H9 (cell line): ENCODE measurements around the gene PI16. TPM values are rescaled to one million over a fixed set of nuclear protein-coding genes. Genes with fewer than 3 reads are reported as not detected.

ENCODE experiments used
- DNase-seq: peaks from one replicate; pipeline ENCODE4 v3.0.0-alpha.2; 2017
- H2AFZ ChIP-seq: one replicate; pipeline ENCODE4 v1.6.1; 2013; ENCODE audit warnings: mild to moderate bottlenecking, low read length, control low read depth, moderate library complexity
- H2AK5ac ChIP-seq: 2 replicates; pipeline ENCODE4 v1.6.1; 2013; ENCODE audit warnings: low read length, control low read depth, mixed read lengths; ENCODE audit not compliant: insufficient read length
- H2BK120ac ChIP-seq: one replicate; pipeline ENCODE4 v1.6.1; 2013; ENCODE audit warnings: low read depth, mild to moderate bottlenecking, low read length, control low read depth, inconsistent platforms; ENCODE audit not compliant: poor library complexity, severe bottlenecking
- H2BK12ac ChIP-seq: 2 replicates; pipeline ENCODE4 v1.6.1; 2013; ENCODE audit warnings: low read length, control low read depth, mixed read lengths, low read depth; ENCODE audit not compliant: insufficient read length
- H2BK15ac ChIP-seq: 2 replicates; pipeline ENCODE4 v1.6.1; 2013; ENCODE audit warnings: low read depth, low read length, control low read depth
- H2BK20ac ChIP-seq: one replicate; pipeline ENCODE4 v1.6.1; 2013; ENCODE audit warnings: low read depth, mild to moderate bottlenecking, low read length, control low read depth, inconsistent platforms; ENCODE audit not compliant: poor library complexity, severe bottlenecking
- H2BK5ac ChIP-seq: 2 replicates; pipeline ENCODE4 v1.6.1; 2013; ENCODE audit warnings: low read length, control low read depth, mixed read lengths; ENCODE audit not compliant: insufficient read length
- H3K14ac ChIP-seq: 2 replicates; pipeline ENCODE4 v1.6.1; 2013; ENCODE audit warnings: low read length, control low read depth; ENCODE audit not compliant: insufficient read depth
- H3K18ac ChIP-seq: 2 replicates; pipeline ENCODE4 v1.6.1; 2013; ENCODE audit warnings: low read depth, mild to moderate bottlenecking, mixed read lengths, low read length, control low read depth; ENCODE audit not compliant: insufficient read length
- H3K23ac ChIP-seq: 2 replicates; pipeline ENCODE4 v1.6.1; 2013; ENCODE audit warnings: low read length, control low read depth, mixed read lengths, low read depth; ENCODE audit not compliant: insufficient read length
- H3K23me2 ChIP-seq: 2 replicates; pipeline ENCODE4 v1.6.1; 2013; ENCODE audit warnings: low read depth, mild to moderate bottlenecking, mixed read lengths, low read length, control low read depth; ENCODE audit not compliant: insufficient read length, poor library complexity, severe bottlenecking
- H3K27ac ChIP-seq: 2 replicates; pipeline ENCODE4 v1.5.1; 2013; ENCODE audit warnings: low read length, control low read depth, mixed read lengths, low read depth; ENCODE audit not compliant: insufficient read length
- H3K27me3 ChIP-seq: 2 replicates; pipeline ENCODE4 v1.6.1; 2013; ENCODE audit warnings: low read length, control low read depth, inconsistent platforms; ENCODE audit not compliant: insufficient read depth
- H3K4ac ChIP-seq: 2 replicates; pipeline ENCODE4 v1.6.1; 2013; ENCODE audit warnings: low read depth, mild to moderate bottlenecking, control low read depth, inconsistent platforms, low read length, moderate library complexity
- H3K4me1 ChIP-seq: 2 replicates; pipeline ENCODE4 v1.6.1; 2013; ENCODE audit warnings: low read length, control low read depth, inconsistent platforms; ENCODE audit not compliant: insufficient read depth
- H3K4me2 ChIP-seq: 2 replicates; pipeline ENCODE4 v1.6.1; 2013; ENCODE audit warnings: low read length, control low read depth, mixed read lengths; ENCODE audit not compliant: insufficient read length, insufficient read depth
- H3K56ac ChIP-seq: 2 replicates; pipeline ENCODE4 v1.6.1; 2013; ENCODE audit warnings: low read depth, mild to moderate bottlenecking, mixed read lengths, low read length, control low read depth; ENCODE audit not compliant: insufficient read length
- H3K79me1 ChIP-seq: 2 replicates; pipeline ENCODE4 v1.6.1; 2013; ENCODE audit warnings: low read depth, mild to moderate bottlenecking, moderate library complexity, low read length, control low read depth, inconsistent platforms; ENCODE audit not compliant: insufficient read depth, poor library complexity, severe bottlenecking
- H3K79me2 ChIP-seq: 2 replicates; pipeline ENCODE4 v1.6.1; 2013; ENCODE audit warnings: low read length, control low read depth, inconsistent platforms; ENCODE audit not compliant: insufficient read depth
- H3K9ac ChIP-seq: 2 replicates; pipeline ENCODE4 v1.6.1; 2013; ENCODE audit warnings: low read length, control low read depth, mixed read lengths; ENCODE audit not compliant: insufficient read length; ENCODE audit errors: extremely low read depth
- H3K9me3 ChIP-seq: one replicate; pipeline ENCODE4 v1.6.1; 2013; ENCODE audit warnings: low read depth, low read length, inconsistent platforms; ENCODE audit not compliant: control insufficient read depth
- H3T11ph ChIP-seq: one replicate; pipeline ENCODE4 v1.6.1; 2013; ENCODE audit warnings: mild to moderate bottlenecking, low read length, control low read depth, inconsistent platforms
- H4K20me1 ChIP-seq: one replicate; pipeline ENCODE4 v1.6.1; 2013; ENCODE audit not compliant: control insufficient read depth, insufficient read length, insufficient read depth
- H4K5ac ChIP-seq: 2 replicates; pipeline ENCODE4 v1.6.1; 2013; ENCODE audit warnings: low read depth, mild to moderate bottlenecking, mixed read lengths, low read length, control low read depth; ENCODE audit not compliant: insufficient read length
- H4K8ac ChIP-seq: replicated peaks from 2 replicates; pipeline ENCODE4 v1.6.1; 2013; ENCODE audit warnings: low read length, control low read depth, mixed read lengths, low read depth; ENCODE audit not compliant: insufficient read length
- H4K91ac ChIP-seq: 2 replicates; pipeline ENCODE4 v1.6.1; 2013; ENCODE audit warnings: low read depth, mild to moderate bottlenecking, moderate library complexity, mixed read lengths, low read length, control low read depth; ENCODE audit not compliant: insufficient read length
- H3K27ac Mint-ChIP-seq, 3 experiments: 2 replicates in 2 of 3; 3 replicates in 1 of 3; pipeline ENCODE4 v1.8.0; 2020 to 2021; ENCODE audit warnings: mixed read lengths in 3 of 3, mild to moderate bottlenecking in 1 of 3, moderate library complexity in 1 of 3
- H3K27me3 Mint-ChIP-seq: 2 replicates; pipeline ENCODE4 v1.8.0; 2021; ENCODE audit warnings: low read depth, mild to moderate bottlenecking, moderate library complexity, mixed read lengths
- H3K36me3 Mint-ChIP-seq, 3 experiments: 2 replicates in 2 of 3; 3 replicates in 1 of 3; pipeline ENCODE4 v1.8.0; 2020 to 2021; ENCODE audit warnings: low read depth in 3 of 3, mixed read lengths in 3 of 3; ENCODE audit not compliant: insufficient read depth in 1 of 3
- H3K4me1 Mint-ChIP-seq, 2 experiments: 2 replicates each; pipeline ENCODE4 v1.8.0; 2020; ENCODE audit warnings: mixed read lengths in 2 of 2
- H3K4me3 Mint-ChIP-seq, 2 experiments: 2 replicates in 1 of 2; 3 replicates in 1 of 2; pipeline ENCODE4 v1.8.0; 2020 to 2021; ENCODE audit warnings: mild to moderate bottlenecking in 2 of 2, mixed read lengths in 2 of 2, moderate library complexity in 1 of 2
- H3K9me3 Mint-ChIP-seq, 2 experiments: 2 replicates in 1 of 2; 3 replicates in 1 of 2; pipeline ENCODE4 v1.8.0; 2020; ENCODE audit warnings: mild to moderate bottlenecking in 2 of 2, mixed read lengths in 2 of 2, moderate library complexity in 1 of 2
- CTCF ChIP-seq: fragments of 200-600 bp; sonication (generic); conservative IDR thresholded peaks from 3 replicates; pipeline ENCODE4 v1.8.0; 2021; ENCODE audit warnings: antibody characterized with exemption, mild to moderate bottlenecking
- WGBS: extraction: QIAGEN DNeasy Blood & Tissue Kit; methylation state at CpG from one replicate; pipeline ENCODE4 v1.1.7; 2013; ENCODE audit warnings: missing lambda C conversion rate, low lambda C conversion rate, mixed read lengths; ENCODE audit not compliant: insufficient read length; ENCODE audit errors: extremely low coverage; 5-methylcytosine and 5-hydroxymethylcytosine counted together
- total RNA-seq: library from RNA; stranded (reverse); gene quantifications from 2 replicates; pipeline ENCODE4 v1.2.1, GENCODE V29; 2021

Gene PI16
- total RNA-seq, 1 experiment from 2014 or later: not detected

GRCh38 chr6:36933519-36933918 is 21.0 kb upstream of the PI16 start:
- H3K4me2 ChIP-seq: no peak overlapping the region
- H3K79me2 ChIP-seq: no peaks in the 10 kb centered on the region
- no peaks in the 10 kb centered on the region for H3K9me3 Mint-ChIP-seq
- no peak overlapping the region for H3K4me3 Mint-ChIP-seq
- peaks cover 3% of the 10 kb centered on the region for H3K27me3 Mint-ChIP-seq
- H4K91ac ChIP-seq: no peak overlapping the region
- H3K4ac ChIP-seq: no peak overlapping the region
- no peak overlapping the region for H3K9ac ChIP-seq
- H2BK15ac ChIP-seq: no peak overlapping the region
- H3K18ac ChIP-seq: no peak overlapping the region
- no peak for DNase-seq
- no CpG with 5 or more reads among the region's 4 CpGs for WGBS
- no peak overlapping the region for H2BK5ac ChIP-seq
- H3K14ac ChIP-seq: no peak overlapping the region
- no peak overlapping the region for H3K27ac Mint-ChIP-seq
- H3K27me3 ChIP-seq: no peaks in the 10 kb centered on the region
- no peaks in the 10 kb centered on the region for H4K20me1 ChIP-seq
- no peak overlapping the region for H3K27ac ChIP-seq
- TF ChIP-seq CTCF: no peak
- H2BK20ac ChIP-seq: no peak overlapping the region
- no peaks in the 10 kb centered on the region for H3K36me3 Mint-ChIP-seq
- H2AFZ ChIP-seq: no peak overlapping the region
- H3K56ac ChIP-seq: no peak overlapping the region
- H2BK120ac ChIP-seq: no peak overlapping the region
- no peak overlapping the region for H4K8ac ChIP-seq
- H3K4me1 ChIP-seq: no peaks in the 10 kb centered on the region
- no peaks in the 10 kb centered on the region for H3K23me2 ChIP-seq
- H3K4me1 Mint-ChIP-seq: peaks cover 0 to 4% of the 10 kb centered on the region in 2 experiments; a peak in 2 of 4 replicates
- H4K5ac ChIP-seq: no peak overlapping the region
- no peak overlapping the region for H3T11ph ChIP-seq
- no peak overlapping the region for H2AK5ac ChIP-seq
- H2BK12ac ChIP-seq: no peak overlapping the region
- no peak overlapping the region for H3K23ac ChIP-seq
- H3K9me3 ChIP-seq: no peaks in the 10 kb centered on the region
- H3K79me1 ChIP-seq: no peaks in the 10 kb centered on the region
